ENCODE measurements around the gene GOLGA6D. TPM values are rescaled to one million over a fixed set of nuclear protein-coding genes. Genes with fewer than 3 reads are reported as not detected.

GOLGA6D gene
- total RNA-seq, 1 experiment from 2014 or later = 0.35 TPM

DNA sequence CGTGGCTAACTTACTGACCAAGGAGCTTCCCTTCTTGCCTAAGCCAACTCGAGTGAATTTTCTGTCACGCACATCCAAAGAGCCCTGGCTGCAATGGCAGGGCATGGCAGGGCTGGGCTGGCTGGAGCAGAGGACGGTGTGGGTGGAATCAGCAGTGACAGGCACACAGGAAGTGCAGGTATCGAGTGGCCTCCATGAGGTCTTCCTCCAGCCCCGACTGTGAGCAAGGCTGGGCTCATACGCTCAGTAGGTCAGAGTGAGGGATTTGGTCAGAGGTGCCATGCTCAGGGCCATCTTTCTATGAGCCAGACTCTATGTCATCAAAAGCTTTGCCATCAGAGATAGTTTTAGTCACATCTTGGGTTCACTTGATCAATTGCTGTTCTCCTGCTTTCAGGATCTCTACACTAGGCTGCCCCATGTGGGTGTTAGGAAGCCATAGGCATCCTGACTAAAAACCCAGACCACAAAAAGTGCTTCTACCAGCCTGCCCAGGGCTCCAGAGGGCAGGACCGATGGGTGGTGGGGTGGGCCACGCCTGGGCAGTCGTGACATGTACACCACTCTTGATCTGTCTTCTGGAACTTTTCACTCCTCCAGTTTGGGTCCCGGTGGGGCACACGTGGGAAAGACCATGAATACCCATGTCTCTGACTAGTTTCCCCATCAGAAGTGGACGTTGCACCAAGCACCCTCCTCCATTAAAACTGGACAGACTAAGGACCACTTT, 30.6 kb downstream of the GOLGA6D start:
- Histone ChIP-seq H3K18ac (ENCODE audit: insufficient read length, low read depth, low read length) (no peak overlapping the region), H4K20me1 (ENCODE audit: control insufficient read depth, insufficient read depth, insufficient read length) (no peaks in the 10 kb centered on the region), H2BK20ac (ENCODE audit: low read depth, low read length, poor library complexity, severe bottlenecking) (no peak overlapping the region), H3K23me2 (ENCODE audit: insufficient read length, low read depth, low read length, poor library complexity, severe bottlenecking) (no peaks in the 10 kb centered on the region), H4K5ac (ENCODE audit: insufficient read length, low read depth, low read length) (no peak overlapping the region), H3K14ac (ENCODE audit: insufficient read depth, low read length) (no peak overlapping the region), H3K9ac (ENCODE audit: extremely low read depth, insufficient read length, low read length) (no peak overlapping the region), H2BK12ac (ENCODE audit: insufficient read length, low read depth, low read length) (no peak overlapping the region), H3K4me1 (ENCODE audit: insufficient read depth, low read length) (no peaks in the 10 kb centered on the region), H3T11ph (ENCODE audit: low read length) (no peak overlapping the region), H3K27ac (ENCODE audit: insufficient read length, low read depth, low read length) (no peak overlapping the region), H3K4me2 (ENCODE audit: insufficient read depth, insufficient read length, low read length) (no peak overlapping the region), H3K4ac (ENCODE audit: low read depth, low read length) (no peak overlapping the region), H2BK5ac (ENCODE audit: insufficient read length, low read length) (no peak overlapping the region), H4K91ac (ENCODE audit: insufficient read length, low read depth, low read length) (no peak overlapping the region), H3K79me1 (ENCODE audit: insufficient read depth, low read depth, low read length, poor library complexity, severe bottlenecking) (no peaks in the 10 kb centered on the region), H3K56ac (ENCODE audit: insufficient read length, low read depth, low read length) (no peak overlapping the region), H3K9me3 (ENCODE audit: control insufficient read depth, low read depth, low read length) (no peaks in the 10 kb centered on the region), H2BK15ac (ENCODE audit: low read depth, low read length) (no peak overlapping the region), H2BK120ac (ENCODE audit: low read depth, low read length, poor library complexity, severe bottlenecking) (no peak overlapping the region), H3K79me2 (ENCODE audit: insufficient read depth, low read length) (no peaks in the 10 kb centered on the region), H4K8ac (replicated peaks; ENCODE audit: insufficient read length, low read depth, low read length) (no peak overlapping the region), H2AFZ (ENCODE audit: low read length) (no peak overlapping the region), H3K27me3 (ENCODE audit: insufficient read depth, low read length) (no peaks in the 10 kb centered on the region; the same call in 1 of the 2 replicates), H2AK5ac (ENCODE audit: insufficient read length, low read length) (no peak overlapping the region), H3K23ac (ENCODE audit: insufficient read length, low read depth, low read length) (no peak overlapping the region)
- no peak overlapping the region for H3K27ac Mint-ChIP-seq
- H3K27me3 Mint-ChIP-seq (ENCODE audit: low read depth) = peaks cover 25% of the 10 kb centered on the region
- H3K4me1 Mint-ChIP-seq = peaks cover 0 to under 1% of the 10 kb centered on the region in 2 experiments; a peak in 1 of 4 replicates
- TF ChIP-seq, protein P1, sequence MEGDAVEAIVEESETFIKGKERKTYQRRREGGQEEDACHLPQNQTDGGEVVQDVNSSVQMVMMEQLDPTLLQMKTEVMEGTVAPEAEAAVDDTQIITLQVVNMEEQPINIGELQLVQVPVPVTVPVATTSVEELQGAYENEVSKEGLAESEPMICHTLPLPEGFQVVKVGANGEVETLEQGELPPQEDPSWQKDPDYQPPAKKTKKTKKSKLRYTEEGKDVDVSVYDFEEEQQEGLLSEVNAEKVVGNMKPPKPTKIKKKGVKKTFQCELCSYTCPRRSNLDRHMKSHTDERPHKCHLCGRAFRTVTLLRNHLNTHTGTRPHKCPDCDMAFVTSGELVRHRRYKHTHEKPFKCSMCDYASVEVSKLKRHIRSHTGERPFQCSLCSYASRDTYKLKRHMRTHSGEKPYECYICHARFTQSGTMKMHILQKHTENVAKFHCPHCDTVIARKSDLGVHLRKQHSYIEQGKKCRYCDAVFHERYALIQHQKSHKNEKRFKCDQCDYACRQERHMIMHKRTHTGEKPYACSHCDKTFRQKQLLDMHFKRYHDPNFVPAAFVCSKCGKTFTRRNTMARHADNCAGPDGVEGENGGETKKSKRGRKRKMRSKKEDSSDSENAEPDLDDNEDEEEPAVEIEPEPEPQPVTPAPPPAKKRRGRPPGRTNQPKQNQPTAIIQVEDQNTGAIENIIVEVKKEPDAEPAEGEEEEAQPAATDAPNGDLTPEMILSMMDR (conservative IDR thresholded peaks at IDR 0.05) = no peak
- H3K9me3 Mint-ChIP-seq = no peaks in the 10 kb centered on the region
- DNase-seq = no peak
- no peaks in the 10 kb centered on the region for H3K36me3 Mint-ChIP-seq (ENCODE audit: insufficient read depth in 1 of 3, low read depth in 3 of 3)
- no peak overlapping the region for H3K4me3 Mint-ChIP-seq
- WGBS (ENCODE audit: extremely low coverage, insufficient read length, low lambda C conversion rate) = no CpG with 5 or more reads among the region's 13 CpGs

Data from H9 (cell line).